PC-9 (cell line): ENCODE results near the gene RHOXF2. TPM values are rescaled to one million over a fixed set of nuclear protein-coding genes. Genes with fewer than 3 reads are reported as not detected.
"Not testable (repeated sequence)": the region's sequence is repeated elsewhere in the genome, so short reads cannot be mapped to it uniquely, and the experiment has no call there.

Experiments used
- BruUV-seq: library from RNA; stranded (reverse); fragments of 400-500 nt; replicated peaks from 2 replicates; lab custom pipeline; 2021; lab: Mats Ljungman, UMichigan
- CTCF ChIA-PET: fragments of 300-600 bp; sonication (Branson Sonifier 250); formaldehyde crosslinking; loops from one replicate; lab custom pipeline; 2022; ENCODE audit warnings: antibody characterized with exemption; lab: Charles Lee
- POLR2A ChIA-PET: fragments of 300-600 bp; sonication (Branson Sonifier 250); formaldehyde crosslinking; loops from one replicate; lab custom pipeline; 2022; ENCODE audit warnings: antibody characterized with exemption; ENCODE audit not compliant: unreplicated experiment; lab: Charles Lee
- DNase-seq, 2 experiments: peaks; one replicate each; pipeline versions ENCODE4 v3.0.0 to v3.0.0-alpha.2; 2015 to 2022; ENCODE audit warnings: mixed read lengths in 1 of 2
- H2AFZ ChIP-seq: fragments of 200-600 bp; sonication (generic); 2 replicates; pipeline ENCODE4 v1.8.1; 2017; ENCODE audit warnings: antibody characterized with exemption
- H3F3A ChIP-seq: fragments of 200-600 bp; sonication (generic); 2 replicates; pipeline ENCODE4 v1.8.1; 2017; ENCODE audit warnings: antibody characterized with exemption, mild to moderate bottlenecking, low read depth; ENCODE audit not compliant: insufficient read depth
- H3K27ac ChIP-seq: fragments of 200-600 bp; sonication (generic); 2 replicates; pipeline ENCODE4 v1.6.1; 2016; ENCODE audit warnings: mixed run types
- H3K27me3 ChIP-seq: fragments of 200-600 bp; sonication (generic); 2 replicates; pipeline ENCODE4 v1.6.1; 2016; ENCODE audit warnings: low read depth, mixed run types; ENCODE audit not compliant: insufficient read depth
- H3K36me3 ChIP-seq: fragments of 200-600 bp; sonication (generic); 2 replicates; pipeline ENCODE4 v1.6.1; 2016; ENCODE audit warnings: low read depth, mixed run types
- H3K4me1 ChIP-seq: fragments of 200-600 bp; sonication (generic); replicated peaks from 2 replicates; pipeline ENCODE4 v1.6.1; 2016; ENCODE audit warnings: mixed run types; ENCODE audit not compliant: insufficient read depth
- H3K4me2 ChIP-seq: fragments of 200-600 bp; sonication (generic); 2 replicates; pipeline ENCODE4 v1.6.1; 2017; ENCODE audit warnings: mixed run types
- H3K4me3 ChIP-seq: fragments of 200-600 bp; sonication (generic); 2 replicates; pipeline ENCODE4 v1.6.1; 2016; ENCODE audit warnings: mixed run types
- H3K79me2 ChIP-seq: fragments of 200-600 bp; sonication (generic); 2 replicates; pipeline ENCODE4 v1.6.1; 2017; ENCODE audit warnings: low read depth, mixed run types
- H3K9me2 ChIP-seq: fragments of 200-600 bp; sonication (generic); 2 replicates; pipeline ENCODE4 v1.8.1; 2017; ENCODE audit warnings: mild to moderate bottlenecking; ENCODE audit not compliant: insufficient read depth
- H3K9me3 ChIP-seq: fragments of 200-600 bp; sonication (generic); 2 replicates; pipeline ENCODE4 v1.8.1; 2016; ENCODE audit warnings: low read depth; ENCODE audit not compliant: insufficient read depth
- H4K20me1 ChIP-seq: fragments of 200-600 bp; sonication (generic); 2 replicates; pipeline ENCODE4 v1.8.1; 2017; ENCODE audit not compliant: insufficient read depth
- EZH2 ChIP-seq: fragments of 200-600 bp; sonication (generic); IDR thresholded peaks from 2 replicates; pipeline ENCODE4 v1.8.0; 2017; ENCODE audit warnings: antibody characterized with exemption, low read depth
- intact Hi-C: fragments of 100-400 bp; cut with micrococcal nuclease; formaldehyde crosslinking; loops from one replicate; pipeline ENCODE4 v1.10.0; 2022; ENCODE audit not compliant: unreplicated experiment
- total RNA-seq: library from RNA; stranded (reverse); gene quantifications from 2 replicates; pipeline ENCODE4 v1.2.3, GENCODE V29; 2021
- TF ChIP-seq, protein P1 (sequence below): fragments of 200-600 bp; sonication (generic); conservative IDR thresholded peaks from 2 replicates; pipeline ENCODE4 v1.6.1; 2017; ENCODE audit warnings: mixed run types, antibody characterized with exemption, mild to moderate bottlenecking, moderate library complexity

The RHOXF2 gene
- total RNA-seq, 1 experiment from 2014 or later = not detected

DNA sequence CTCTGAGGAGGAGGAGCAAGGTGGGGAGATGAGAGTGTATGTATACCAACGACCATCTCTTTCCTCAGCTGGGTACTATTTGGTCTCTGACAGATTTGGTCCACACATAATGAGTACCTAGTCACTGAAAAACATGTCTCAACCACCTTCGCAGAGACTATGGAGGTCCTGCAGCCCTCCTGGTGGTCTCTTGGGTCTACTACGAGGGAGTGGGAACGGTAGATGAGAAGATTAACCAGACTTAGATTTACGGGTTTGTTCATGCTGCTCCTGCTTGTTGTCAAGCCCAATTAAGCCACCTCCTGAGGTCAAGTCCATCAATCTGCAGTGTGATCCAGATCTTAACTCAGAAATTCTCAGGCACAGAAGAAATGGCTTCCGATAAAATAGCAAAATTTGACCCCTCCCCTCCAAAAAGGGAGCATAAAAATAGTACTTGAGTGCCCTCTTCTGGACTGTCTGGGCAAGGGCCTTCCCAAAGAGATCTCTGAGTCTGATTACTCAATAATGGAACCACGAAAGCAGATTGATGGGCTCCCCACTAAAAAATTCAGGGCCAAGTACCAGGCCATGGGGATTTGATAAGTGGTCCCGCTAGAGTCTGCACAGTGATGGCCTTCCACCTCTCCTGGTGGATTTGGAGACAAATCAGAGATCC lies 38.3 kb downstream of the RHOXF2 start:
- CTCF ChIA-PET, intact Hi-C loops, H3F3A ChIP-seq, H4K20me1 ChIP-seq, H3K79me2 ChIP-seq, POLR2A ChIA-PET, DNase-seq, H2AFZ ChIP-seq, H3K4me3 ChIP-seq, H3K27me3 ChIP-seq, H3K4me1 ChIP-seq, BruUV-seq, H3K9me3 ChIP-seq, H3K27ac ChIP-seq, H3K9me2 ChIP-seq, H3K4me2 ChIP-seq, H3K36me3 ChIP-seq: not testable (repeated sequence)

DNA sequence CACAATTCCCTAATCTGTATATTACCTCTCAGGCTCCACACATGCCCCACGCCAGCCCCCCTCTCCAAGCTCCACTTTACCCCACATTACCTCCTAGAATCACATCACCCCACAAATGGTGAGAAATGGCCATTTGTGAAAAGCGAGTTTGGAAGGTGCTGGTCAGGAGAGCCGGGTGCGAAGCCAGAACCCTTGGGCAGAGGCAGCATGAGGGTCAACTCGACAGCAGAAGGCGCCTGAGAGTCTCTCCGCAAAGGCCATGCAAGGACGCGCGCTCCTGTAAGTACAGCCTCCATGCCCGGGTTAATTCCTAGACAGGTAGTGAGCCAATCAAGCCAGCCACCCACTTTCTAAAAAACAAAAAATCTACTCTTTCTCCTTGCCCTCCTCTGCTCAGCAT lies 42.4 kb downstream of the RHOXF2 start:
- TF ChIP-seq, protein P1, sequence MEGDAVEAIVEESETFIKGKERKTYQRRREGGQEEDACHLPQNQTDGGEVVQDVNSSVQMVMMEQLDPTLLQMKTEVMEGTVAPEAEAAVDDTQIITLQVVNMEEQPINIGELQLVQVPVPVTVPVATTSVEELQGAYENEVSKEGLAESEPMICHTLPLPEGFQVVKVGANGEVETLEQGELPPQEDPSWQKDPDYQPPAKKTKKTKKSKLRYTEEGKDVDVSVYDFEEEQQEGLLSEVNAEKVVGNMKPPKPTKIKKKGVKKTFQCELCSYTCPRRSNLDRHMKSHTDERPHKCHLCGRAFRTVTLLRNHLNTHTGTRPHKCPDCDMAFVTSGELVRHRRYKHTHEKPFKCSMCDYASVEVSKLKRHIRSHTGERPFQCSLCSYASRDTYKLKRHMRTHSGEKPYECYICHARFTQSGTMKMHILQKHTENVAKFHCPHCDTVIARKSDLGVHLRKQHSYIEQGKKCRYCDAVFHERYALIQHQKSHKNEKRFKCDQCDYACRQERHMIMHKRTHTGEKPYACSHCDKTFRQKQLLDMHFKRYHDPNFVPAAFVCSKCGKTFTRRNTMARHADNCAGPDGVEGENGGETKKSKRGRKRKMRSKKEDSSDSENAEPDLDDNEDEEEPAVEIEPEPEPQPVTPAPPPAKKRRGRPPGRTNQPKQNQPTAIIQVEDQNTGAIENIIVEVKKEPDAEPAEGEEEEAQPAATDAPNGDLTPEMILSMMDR = no peak
- no peak for TF ChIP-seq EZH2
- CTCF ChIA-PET = no interaction called here
- Histone ChIP-seq H4K20me1 (no peaks in the 10 kb centered on the region), H3K9me2 (no peaks in the 10 kb centered on the region), H2AFZ (no peak overlapping the region), H3K36me3 (no peaks in the 10 kb centered on the region), H3K9me3 (no peaks in the 10 kb centered on the region), H3K4me2 (no peak overlapping the region), H3K27ac (no peak overlapping the region), H3K4me1 (peaks cover 3% of the 10 kb centered on the region; the same call in 1 of the 2 replicates), H3K4me3 (no peak overlapping the region), H3K79me2 (no peaks in the 10 kb centered on the region), H3F3A (no peaks in the 10 kb centered on the region), H3K27me3 (no peaks in the 10 kb centered on the region)
- intact Hi-C loops = no loop called here
- no TSS peak for BruUV-seq
- POLR2A ChIA-PET = no interaction called here
- DNase-seq = no peak

DNA sequence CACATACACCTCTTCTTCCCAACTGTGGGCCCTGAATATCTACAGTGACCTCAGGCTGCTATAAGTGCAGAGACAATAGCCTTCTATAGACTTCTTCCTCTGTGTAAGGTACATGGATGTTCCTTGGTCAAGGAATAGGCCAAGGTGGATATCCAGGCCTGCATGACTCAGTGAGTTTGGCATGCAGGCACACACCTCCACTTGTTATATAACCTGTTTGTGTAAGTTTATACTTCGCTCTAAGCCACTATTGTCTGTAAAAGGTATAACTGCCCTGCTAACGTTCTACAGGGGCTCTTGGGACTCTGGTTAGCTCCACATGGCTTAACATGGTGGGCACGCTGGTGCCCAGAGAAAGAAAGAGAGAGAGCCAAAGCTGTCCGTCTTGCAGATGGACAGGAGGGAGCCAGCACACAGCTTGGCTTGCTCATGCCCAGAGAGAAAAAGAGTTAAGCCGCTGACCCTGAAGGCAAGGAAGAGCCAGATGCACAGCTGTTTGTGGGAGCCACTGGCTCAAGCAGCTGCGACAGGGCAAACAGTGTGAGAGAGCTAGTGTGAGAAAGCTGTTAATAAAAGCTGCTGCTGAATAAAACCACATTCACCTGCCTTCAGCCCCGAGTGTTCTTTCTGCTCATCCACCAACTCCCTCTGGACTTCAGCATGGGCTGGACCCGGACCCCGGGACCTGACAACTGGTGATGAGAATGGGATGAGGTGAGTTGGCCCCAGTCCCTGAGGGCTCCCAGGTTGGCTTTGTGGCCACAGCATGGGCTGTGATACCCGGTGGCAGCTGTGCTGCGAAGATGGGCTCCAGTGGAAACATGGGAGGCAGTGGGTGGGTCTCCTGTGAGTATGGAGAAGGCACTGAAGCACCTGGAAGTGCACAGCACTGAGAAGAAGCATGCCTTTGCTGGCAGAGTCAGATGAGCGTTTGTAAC lies 47.7 kb downstream of the RHOXF2 start:
- TF ChIP-seq, protein P1 = no peak
- no peak for TF ChIP-seq EZH2
- Histone ChIP-seq H3K36me3 (no peaks in the 10 kb centered on the region), H3K27ac (no peak overlapping the region), H3K9me2 (no peaks in the 10 kb centered on the region), H3K79me2 (no peaks in the 10 kb centered on the region), H3K4me3 (no peak overlapping the region), H3K4me1 (peaks cover 8% of the 10 kb centered on the region; the same call in 1 of the 2 replicates), H3K4me2 (peak overlapping the region; percentile 6; the same call in 1 of the 2 replicates), H3F3A (no peaks in the 10 kb centered on the region), H2AFZ (no peak overlapping the region), H3K27me3 (no peaks in the 10 kb centered on the region), H4K20me1 (no peaks in the 10 kb centered on the region), H3K9me3 (no peaks in the 10 kb centered on the region)
- ChIA-PET CTCF (no interaction called here), POLR2A (no interaction called here)
- BruUV-seq = no TSS peak
- peak; percentile 29 to 37 for DNase-seq
- intact Hi-C loops = no loop called here
